Transverse colon (tissue), 4 donors: ENCODE results near the gene PYGM.

Source experiments
- EP300 ChIP-seq: sonication (generic); formaldehyde crosslinking; IDR thresholded peaks from one replicate; pipeline ENCODE4 v1.6.1; 2017; ENCODE audit warnings: antibody characterized with exemption, low read depth
- POLR2A ChIP-seq: fragments of 450-650 bp; IDR thresholded peaks from one replicate; pipeline ENCODE4 v1.6.1; 2016; ENCODE audit warnings: antibody characterized with exemption, mild to moderate bottlenecking, moderate library complexity
- POLR2AphosphoS5 ChIP-seq, 3 donors: sonication (generic); formaldehyde crosslinking; IDR thresholded peaks; one replicate each; pipeline ENCODE4 v1.6.1; 2016; ENCODE audit warnings: antibody characterized with exemption in 3 of 3
- TF ChIP-seq, protein P1 (sequence below), 5 experiments: fragments of 200-600 bp in 3 of 5; fragments of 450-650 bp in 2 of 5; sonication (generic) in 3 of 5; IDR thresholded peaks; 1 replicate in 2 of 5; 2 replicates in 3 of 5; pipeline ENCODE4 v1.5.1; 2016 to 2017; ENCODE audit warnings: antibody characterized with exemption in 5 of 5, inconsistent platforms in 3 of 5, mild to moderate bottlenecking in 2 of 5, moderate library complexity in 1 of 5

DNA sequence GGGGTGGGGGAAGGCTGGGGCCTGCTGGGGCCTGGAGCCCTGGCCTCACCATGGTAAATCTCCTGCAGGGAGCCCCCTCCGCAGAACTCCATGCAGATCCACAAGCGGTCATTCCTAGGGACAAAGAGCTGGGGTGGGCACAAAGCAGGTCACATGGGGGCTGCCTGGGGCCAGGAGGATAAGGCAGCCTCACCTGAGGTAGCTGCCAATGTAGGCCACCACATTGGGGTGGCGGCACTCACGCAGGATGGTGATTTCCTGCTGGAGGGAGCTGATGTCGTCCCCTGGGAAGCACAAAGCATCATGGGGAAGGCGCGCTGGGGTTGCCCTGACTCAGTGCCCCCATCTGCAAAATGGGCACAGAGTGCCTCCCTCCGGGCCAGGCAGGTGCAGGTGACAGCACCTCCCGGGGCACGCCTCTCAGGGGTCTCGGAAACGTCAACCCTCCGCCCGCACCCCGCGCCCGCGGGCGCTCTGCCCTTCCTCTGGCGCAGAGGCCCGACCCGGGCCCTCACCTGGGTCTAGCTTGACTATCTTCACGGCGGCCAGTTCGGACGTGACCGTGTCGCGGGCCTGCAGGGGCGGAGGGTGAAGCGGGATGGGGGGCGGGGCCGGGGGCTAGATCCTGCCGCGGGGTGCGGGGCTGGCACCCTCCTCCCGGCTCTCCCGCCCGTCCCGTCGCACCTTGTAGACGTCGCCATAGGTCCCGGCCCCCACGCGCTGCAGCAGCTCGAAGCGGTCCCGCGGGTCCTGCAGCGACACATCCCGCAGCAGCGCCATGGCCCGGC, 42.8 kb upstream of the PYGM start:
- TF ChIP-seq, protein P1, sequence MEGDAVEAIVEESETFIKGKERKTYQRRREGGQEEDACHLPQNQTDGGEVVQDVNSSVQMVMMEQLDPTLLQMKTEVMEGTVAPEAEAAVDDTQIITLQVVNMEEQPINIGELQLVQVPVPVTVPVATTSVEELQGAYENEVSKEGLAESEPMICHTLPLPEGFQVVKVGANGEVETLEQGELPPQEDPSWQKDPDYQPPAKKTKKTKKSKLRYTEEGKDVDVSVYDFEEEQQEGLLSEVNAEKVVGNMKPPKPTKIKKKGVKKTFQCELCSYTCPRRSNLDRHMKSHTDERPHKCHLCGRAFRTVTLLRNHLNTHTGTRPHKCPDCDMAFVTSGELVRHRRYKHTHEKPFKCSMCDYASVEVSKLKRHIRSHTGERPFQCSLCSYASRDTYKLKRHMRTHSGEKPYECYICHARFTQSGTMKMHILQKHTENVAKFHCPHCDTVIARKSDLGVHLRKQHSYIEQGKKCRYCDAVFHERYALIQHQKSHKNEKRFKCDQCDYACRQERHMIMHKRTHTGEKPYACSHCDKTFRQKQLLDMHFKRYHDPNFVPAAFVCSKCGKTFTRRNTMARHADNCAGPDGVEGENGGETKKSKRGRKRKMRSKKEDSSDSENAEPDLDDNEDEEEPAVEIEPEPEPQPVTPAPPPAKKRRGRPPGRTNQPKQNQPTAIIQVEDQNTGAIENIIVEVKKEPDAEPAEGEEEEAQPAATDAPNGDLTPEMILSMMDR (IDR thresholded peaks at IDR 0.05) = no peak
- TF ChIP-seq POLR2A (no peak), EP300 (no peak), POLR2AphosphoS5 (IDR thresholded peaks at IDR 0.05) (no peak)
